HG03280 (cell line): Measurements from ENCODE around the gene MIEF2.
A peak's percentile ranks its signal among the peaks of the same experiment; 100 is the strongest.
"Not testable (repeated sequence)": the region's sequence is repeated elsewhere in the genome, so short reads cannot be mapped to it uniquely, and the experiment has no call there.

Experiments used
- ATAC-seq: cut with Tn5 transposase; IDR thresholded peaks from one replicate; pipeline ENCODE4 v1.9.1; 2021; ENCODE audit warnings: mild to moderate bottlenecking, moderate library complexity; ENCODE audit not compliant: unreplicated experiment

Gene MIEF2

DNA sequence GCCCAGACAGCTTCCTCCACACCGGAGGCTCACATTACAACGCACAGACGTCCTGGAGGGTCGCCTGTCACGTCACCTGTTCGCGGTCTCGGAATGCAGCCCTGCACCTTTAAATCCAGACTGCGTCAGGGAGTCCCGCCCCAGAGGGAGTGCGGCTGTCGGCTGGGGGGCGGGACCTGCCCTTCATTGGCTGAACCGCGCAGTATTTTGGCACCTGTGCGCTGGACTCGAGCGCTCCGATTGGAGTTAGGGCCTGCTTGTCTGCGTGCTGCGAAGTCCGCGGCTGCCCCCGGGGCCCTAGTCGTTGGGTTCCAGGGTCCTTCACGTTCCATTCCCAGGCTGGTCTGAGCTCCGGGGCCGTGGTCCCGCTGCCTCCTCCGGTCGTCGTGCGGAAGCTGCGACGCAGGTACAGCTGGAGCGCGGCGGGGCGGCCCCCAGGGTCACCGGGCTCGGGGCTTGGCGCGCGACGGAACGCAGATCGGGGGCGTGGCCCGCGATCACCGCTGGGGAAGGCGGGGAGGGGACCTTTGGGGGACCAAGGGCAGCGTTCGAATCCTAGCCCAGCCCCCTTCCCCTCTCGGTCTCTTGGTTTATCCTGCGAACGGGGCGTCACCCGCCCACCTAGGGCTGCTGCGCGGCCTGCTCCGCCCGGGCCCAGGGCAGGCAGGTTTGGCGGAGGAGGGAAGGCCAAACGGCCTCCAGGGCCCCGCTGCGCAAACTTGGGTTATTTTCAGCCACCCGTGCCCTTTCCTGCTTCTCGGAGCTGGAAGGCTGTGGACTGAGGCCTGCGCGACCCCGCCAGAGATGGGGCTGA, at the start of gene MIEF2:
TSS of gene MIEF2 (plus strand) at position 331 of the 814 bp plus-strand sequence. CDS start 2,059 bp downstream, outside the sequence.
- peak; percentile 77 for ATAC-seq

DNA sequence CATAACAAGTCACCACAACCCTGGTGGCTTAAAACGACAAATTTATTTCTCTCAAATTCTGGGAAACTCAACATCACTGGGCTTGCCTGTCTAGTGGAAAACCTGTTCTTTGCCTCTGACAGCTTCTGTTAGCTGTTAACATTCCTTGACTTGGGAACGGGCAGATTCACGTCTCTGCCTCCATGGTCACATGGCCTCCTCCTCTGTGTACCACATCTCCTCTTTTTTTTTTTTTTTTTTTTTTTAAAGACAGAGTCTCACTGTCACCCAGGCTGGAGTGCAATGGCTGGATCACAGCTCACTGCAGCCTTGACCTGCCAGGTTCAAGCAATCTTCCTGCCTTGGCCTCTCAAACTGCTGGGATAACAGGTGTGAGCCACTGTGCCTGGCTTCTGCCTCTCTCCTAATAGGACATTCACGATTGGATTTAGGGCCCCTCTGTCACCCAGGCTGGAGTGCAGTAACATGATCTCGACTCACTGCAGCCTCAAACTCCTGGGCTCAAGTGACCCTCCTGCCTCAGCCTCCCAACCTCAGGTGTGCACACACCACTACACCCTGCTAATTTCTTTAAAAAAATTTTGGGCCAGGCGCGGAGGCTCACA, 46.7 kb upstream of the MIEF2 start:
- ATAC-seq, result no peak

GRCh38 chr17:18216906-18217305, 43.6 kb upstream of the MIEF2 start:
- not testable (repeated sequence) for ATAC-seq

DNA sequence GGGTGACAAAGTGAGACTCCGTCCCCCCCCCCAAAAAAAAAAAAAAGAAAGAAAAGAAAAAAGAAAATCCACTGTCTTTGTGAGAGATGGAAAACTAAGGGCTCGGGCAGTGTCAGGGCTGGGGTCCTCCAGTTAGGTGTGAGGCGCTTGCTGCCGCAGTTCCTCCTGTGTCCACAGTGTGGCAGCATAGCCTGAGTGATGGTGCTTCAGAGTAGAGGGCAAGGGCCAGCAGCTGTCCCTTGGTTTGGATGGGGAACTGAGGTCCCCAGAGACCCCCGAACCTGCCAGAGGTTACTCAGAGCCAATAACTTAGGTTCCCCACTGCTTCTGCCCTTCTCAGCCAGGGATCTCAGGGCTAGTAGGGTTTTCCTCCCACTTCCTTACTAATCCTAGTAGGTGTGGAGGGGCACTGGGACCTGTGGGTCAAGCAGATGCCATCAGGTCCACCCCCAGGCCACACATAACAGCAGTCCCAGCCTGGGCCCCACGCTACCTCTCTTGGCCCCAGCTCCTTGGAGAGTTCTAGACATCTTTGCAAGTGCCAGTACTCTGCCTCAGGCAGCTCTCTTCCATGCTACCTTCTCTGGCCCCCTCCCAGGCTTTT, 42.9 kb upstream of the MIEF2 start:
- ATAC-seq, result peak; percentile 56

DNA sequence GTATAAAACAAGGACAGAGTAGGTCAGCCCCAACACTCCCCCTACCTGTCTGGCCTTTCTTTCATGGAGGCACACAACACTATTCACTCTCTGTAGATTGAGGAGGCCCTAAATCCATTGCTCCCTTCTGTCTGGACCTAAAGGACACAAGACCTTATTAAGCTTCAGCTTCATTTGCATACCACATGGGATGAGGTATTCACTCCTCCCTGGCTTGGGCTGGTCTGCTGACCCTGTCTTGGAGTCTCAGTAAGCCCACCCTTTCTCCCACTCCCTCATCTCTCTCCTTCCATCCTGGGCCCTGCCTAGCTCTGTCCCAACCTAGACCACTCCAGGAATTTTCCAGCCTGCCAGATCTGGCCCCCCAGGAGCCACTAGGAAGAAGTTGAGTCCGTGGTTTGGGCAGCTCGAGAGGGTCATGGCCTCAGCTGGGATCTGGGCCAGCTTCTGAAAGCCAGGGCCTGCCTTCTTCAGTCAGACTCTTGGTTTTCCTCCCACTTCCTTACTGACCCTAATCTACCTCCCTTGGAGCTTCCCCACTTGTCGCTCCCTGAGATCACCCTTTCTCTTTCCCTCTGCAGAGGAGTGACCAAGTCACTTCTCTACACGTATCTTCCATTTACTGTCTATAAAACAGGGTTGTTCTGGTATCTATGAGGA, 41.6 kb upstream of the MIEF2 start:
- ATAC-seq, result no peak

DNA sequence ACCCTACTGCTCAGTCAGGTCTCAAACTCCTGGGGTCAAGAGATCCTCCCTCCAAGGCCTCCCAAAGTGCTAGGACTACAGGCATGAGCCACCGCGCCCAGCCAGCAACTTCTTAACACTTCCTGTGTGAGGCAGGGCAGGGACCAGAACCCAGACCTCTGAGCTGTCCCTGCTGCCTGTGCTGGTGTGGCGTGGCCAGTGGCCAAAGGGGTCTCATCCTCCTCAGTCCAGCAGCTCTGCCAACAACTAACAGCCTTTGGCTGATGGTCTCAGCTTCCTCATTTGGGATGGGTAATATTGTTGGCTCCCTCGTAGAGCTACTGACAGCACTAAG, 36.4 kb upstream of the MIEF2 start:
- no peak for ATAC-seq

DNA sequence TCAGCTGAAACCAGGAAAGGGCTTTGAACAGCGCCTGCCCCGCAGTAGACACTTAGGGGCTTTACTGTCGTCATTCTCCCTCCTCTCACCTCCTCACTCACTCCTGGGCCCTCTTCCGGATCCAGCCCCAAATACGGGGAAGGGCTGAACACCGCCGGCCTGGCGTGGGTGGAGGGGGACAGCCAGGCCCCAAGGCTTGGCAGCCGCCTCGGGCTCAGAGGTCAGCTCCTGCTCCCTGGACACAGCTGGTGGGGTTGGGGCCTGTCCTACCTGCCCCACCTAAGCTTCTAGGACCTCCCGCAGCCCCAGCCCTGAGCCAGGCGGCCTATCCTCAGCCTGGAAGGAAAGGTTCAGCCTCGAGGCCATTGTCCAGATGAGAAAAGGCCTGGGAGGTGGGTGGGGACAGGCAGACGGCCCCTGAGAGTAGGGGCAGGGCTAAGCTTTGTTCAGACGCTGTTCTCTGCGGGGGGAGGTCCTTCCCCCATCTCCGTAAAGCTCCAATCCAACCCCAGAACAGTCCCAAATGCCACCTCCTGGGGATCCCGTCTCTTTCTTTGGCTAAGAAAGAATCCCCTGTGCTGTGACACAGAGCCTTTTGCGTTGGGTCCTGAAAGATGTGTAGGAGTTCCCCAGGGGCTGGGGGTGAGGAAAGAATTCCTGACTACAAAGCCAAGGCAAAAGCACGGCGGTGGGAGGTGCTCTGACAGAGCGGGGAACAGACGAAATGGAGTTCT, 35.9 kb upstream of the MIEF2 start:
- no peak for ATAC-seq

DNA sequence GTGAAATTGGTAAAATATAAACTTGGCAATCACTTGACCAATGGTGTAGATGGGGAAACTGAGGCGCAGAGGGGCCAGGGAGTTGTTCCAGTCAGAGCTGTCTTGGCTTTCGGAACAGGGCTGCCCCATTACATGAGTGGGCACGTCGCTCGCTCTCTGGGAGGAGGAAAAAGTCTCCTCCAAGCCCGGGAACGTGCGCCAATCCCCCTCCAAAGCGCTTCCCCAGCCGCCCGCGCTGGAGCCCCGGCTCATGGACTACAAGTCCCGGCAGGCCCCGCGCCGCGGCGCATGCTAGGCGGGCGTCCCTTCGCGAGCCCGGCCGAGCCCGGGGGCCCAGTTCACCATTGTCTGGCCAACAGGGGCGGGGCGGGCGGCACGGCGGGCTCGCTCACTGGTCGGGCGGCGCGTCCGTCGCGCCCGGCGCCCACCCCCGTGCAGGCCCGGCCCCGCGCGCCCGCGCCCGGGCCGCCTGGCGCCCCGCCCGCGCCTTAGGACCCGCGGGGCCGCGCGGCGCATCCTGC, 35.3 kb upstream of the MIEF2 start, which contains the start of gene LLGL1:
TSS of gene LLGL1 (plus strand) at position 515 of the 521 bp plus-strand sequence. CDS start 48 bp downstream, outside the sequence.
- ATAC-seq, result peak; percentile 93

- ATAC-seq, result peak; percentile 6
Observed at GRCh38 chr17:18225642-18226283, 34.7 kb upstream of the MIEF2 start.

- ATAC-seq, result no peak
Observed at GRCh38 chr17:18226284-18226945, 34.0 kb upstream of the MIEF2 start.

GRCh38 chr17:18227635-18228034, 32.8 kb upstream of the MIEF2 start:
- ATAC-seq, result no peak

DNA sequence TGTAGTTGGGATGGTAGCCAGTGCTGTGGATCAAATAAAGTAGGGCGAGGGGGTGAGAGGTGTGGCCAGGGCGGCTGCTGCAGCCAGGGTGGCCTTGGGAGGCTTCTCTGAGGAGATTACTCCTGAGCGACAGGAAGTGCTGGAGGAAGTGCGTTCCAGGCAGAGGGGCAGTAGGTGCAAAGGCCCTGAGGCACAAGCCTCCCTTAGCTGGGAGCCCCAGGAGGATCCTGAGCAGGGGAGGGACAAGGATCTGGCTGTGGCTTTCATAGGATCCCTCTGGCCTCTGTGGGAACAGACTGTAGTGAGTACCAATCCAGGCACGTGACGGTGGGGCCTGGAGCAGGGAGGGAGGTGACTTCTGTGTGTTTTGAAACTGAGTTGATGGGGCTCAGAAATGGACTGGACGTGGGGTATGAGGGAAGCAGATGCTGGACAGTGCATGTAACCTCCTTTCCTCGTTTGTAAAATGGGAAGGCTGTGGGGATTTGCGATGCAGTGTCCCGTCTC, 32.2 kb upstream of the MIEF2 start:
- ATAC-seq, result no peak

- no peak for ATAC-seq
Observed at GRCh38 chr17:18229254-18229653, 31.2 kb upstream of the MIEF2 start.

- ATAC-seq, result no peak
Observed at GRCh38 chr17:18229771-18230170, 30.7 kb upstream of the MIEF2 start.

GRCh38 chr17:18230288-18231141, 29.9 kb upstream of the MIEF2 start:
- no peak for ATAC-seq

DNA sequence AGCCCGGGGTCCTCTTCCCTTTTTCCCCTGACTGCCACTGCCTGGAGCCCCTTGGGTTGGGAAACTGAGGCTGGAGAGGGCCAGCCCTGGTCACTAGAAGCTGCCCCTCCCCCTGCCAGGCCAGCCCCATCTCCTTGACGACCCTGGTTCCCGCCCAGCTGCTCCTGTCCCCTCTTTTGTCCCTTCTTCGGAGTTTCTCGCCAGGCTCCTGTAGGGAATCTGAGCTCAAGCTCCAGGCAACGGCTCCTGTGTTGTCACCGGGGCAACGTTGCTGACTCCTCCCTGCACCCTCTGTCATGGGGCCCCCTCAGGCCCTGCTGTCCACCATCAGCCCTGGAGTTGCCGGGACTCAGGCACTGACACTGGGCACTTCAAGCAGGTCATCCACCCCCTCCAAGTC, 29.3 kb upstream of the MIEF2 start:
- ATAC-seq, result no peak

DNA sequence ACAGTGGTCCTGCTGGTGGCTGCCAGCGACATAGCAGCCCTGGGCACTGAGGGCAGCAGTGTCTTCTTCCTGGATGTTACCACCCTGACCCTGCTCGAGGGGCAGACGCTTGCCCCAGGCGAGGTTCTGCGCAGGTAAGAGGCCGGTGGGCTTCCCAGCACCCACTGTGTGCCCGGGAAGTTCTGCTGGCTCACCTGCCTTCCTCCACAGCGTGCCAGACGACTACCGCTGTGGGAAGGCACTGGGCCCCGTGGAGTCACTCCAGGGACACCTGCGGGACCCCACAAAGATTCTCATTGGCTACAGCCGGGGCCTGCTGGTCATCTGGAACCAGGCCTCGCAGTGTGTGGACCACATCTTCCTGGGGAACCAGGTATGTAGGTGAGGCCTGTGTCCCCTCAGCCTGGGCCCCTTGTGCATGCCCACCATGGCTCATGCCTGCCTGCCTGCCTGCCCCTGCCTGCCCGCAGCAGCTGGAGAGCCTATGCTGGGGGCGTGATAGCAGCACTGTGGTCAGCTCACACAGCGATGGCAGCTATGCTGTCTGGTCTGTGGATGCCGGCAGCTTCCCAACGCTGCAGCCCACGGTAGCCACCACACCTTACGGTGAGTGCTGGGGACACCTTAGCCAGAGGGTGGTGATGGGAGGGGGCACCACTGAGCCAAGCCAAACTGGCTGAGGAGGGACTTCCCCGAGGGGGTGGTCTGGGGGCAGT, 26.5 kb upstream of the MIEF2 start:
- no peak for ATAC-seq

DNA sequence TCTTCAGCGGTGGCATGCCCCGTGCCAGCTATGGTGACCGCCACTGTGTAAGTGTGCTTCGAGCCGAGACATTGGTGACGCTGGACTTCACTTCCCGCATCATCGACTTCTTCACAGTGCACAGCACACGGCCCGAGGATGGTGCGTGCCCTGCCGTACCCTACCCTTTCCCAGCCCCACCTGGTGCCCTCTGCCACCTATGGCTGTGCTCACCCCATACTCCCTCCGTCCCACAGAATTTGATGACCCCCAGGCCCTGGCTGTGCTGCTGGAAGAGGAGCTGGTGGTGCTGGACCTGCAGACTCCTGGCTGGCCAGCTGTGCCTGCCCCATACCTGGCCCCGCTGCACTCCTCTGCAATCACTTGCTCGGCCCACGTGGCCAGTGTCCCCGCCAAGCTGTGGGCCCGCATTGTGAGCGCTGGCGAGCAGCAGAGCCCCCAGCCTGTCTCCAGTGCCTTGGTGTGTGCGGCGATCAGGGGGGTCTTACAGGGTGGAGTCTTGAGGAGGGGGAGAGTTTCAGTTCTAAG, 25.5 kb upstream of the MIEF2 start:
- no peak for ATAC-seq
